ENCODE measurements around the gene PICALM.

DNA sequence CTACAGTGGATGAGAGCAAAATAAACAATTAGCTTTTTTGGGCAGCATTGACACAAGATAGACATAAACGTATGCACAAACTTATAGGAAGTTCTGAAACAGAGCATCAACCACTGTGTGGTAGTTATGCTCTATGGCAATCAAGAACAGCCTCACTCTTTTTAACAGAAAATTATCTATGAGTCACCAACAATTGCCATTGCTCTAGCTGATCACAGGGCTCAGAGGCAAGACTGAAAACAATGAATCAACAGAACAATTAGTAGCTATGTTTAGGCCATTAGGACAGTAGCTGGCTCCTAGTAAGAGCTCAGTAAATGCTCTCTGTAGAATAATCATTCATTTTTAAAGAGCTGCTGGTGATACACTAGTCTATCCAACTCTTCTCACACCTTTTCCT is 34.9 kb upstream of the PICALM start:
- no peak for TF ChIP-seq POLR2A (IDR thresholded peaks at IDR 0.05)
- TF ChIP-seq, protein P1, sequence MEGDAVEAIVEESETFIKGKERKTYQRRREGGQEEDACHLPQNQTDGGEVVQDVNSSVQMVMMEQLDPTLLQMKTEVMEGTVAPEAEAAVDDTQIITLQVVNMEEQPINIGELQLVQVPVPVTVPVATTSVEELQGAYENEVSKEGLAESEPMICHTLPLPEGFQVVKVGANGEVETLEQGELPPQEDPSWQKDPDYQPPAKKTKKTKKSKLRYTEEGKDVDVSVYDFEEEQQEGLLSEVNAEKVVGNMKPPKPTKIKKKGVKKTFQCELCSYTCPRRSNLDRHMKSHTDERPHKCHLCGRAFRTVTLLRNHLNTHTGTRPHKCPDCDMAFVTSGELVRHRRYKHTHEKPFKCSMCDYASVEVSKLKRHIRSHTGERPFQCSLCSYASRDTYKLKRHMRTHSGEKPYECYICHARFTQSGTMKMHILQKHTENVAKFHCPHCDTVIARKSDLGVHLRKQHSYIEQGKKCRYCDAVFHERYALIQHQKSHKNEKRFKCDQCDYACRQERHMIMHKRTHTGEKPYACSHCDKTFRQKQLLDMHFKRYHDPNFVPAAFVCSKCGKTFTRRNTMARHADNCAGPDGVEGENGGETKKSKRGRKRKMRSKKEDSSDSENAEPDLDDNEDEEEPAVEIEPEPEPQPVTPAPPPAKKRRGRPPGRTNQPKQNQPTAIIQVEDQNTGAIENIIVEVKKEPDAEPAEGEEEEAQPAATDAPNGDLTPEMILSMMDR (IDR thresholded peaks at IDR 0.05) = no peak
